ENCODE results near the gene SOX6. TPM values are rescaled to one million over a fixed set of nuclear protein-coding genes. Genes with fewer than 3 reads are reported as not detected.

SOX6 gene
- total and polyA plus RNA-seq, 2 of the 13 experiments (the other 11 are each of a cell fraction or from before 2014, with no cell fraction given), result 2.6 to 11.2 TPM

GRCh38 chr11:16356057-16356760 is at the start of gene SOX6 (continued):
- TF ChIP-seq SETDB1 (CRISPR knock-in tag; IDR thresholded peaks at IDR 0.05; ENCODE audit: borderline replicate concordance) (no peak), EEA1 (CRISPR knock-in tag; IDR thresholded peaks at IDR 0.05; ENCODE audit: borderline replicate concordance) (no peak), ZNF773 (CRISPR knock-in tag; IDR thresholded peaks at IDR 0.05; ENCODE audit: borderline replicate concordance) (no peak), ZNF562 (CRISPR knock-in tag; IDR thresholded peaks at IDR 0.05; ENCODE audit: borderline replicate concordance) (no peak), STAT6 (CRISPR knock-in tag; IDR thresholded peaks at IDR 0.05; ENCODE audit: borderline replicate concordance) (no peak), ATF1 (CRISPR knock-in tag; IDR thresholded peaks at IDR 0.05) (no peak), TAF1 (CRISPR knock-in tag; IDR thresholded peaks at IDR 0.05) (no peak), KLF6 (CRISPR knock-in tag; IDR thresholded peaks at IDR 0.05) (no peak), CENPX (CRISPR knock-in tag; IDR thresholded peaks at IDR 0.05) (no peak), ZNF546 (CRISPR knock-in tag; conservative IDR thresholded peaks at IDR 0.05) (no peak), ZNF674 (CRISPR knock-in tag; IDR thresholded peaks at IDR 0.05; ENCODE audit: low read depth) (no peak), ZNF747 (CRISPR knock-in tag; IDR thresholded peaks at IDR 0.05; ENCODE audit: borderline replicate concordance) (no peak), RBM22 (optimal IDR thresholded peaks at IDR 0.05; ENCODE audit: low read length) (no peak)
- TF ChIP-seq, protein P1, sequence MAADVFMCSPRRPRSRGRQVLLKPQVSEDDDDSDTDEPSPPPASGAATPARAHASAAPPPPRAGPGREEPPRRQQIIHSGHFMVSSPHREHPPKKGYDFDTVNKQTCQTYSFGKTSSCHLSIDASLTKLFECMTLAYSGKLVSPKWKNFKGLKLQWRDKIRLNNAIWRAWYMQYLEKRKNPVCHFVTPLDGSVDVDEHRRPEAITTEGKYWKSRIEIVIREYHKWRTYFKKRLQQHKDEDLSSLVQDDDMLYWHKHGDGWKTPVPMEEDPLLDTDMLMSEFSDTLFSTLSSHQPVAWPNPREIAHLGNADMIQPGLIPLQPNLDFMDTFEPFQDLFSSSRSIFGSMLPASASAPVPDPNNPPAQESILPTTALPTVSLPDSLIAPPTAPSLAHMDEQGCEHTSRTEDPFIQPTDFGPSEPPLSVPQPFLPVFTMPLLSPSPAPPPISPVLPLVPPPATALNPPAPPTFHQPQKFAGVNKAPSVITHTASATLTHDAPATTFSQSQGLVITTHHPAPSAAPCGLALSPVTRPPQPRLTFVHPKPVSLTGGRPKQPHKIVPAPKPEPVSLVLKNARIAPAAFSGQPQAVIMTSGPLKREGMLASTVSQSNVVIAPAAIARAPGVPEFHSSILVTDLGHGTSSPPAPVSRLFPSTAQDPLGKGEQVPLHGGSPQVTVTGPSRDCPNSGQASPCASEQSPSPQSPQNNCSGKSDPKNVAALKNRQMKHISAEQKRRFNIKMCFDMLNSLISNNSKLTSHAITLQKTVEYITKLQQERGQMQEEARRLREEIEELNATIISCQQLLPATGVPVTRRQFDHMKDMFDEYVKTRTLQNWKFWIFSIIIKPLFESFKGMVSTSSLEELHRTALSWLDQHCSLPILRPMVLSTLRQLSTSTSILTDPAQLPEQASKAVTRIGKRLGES (CRISPR knock-in tag; IDR thresholded peaks at IDR 0.05; ENCODE audit: borderline replicate concordance), result no peak
- TF ChIP-seq, protein P2, sequence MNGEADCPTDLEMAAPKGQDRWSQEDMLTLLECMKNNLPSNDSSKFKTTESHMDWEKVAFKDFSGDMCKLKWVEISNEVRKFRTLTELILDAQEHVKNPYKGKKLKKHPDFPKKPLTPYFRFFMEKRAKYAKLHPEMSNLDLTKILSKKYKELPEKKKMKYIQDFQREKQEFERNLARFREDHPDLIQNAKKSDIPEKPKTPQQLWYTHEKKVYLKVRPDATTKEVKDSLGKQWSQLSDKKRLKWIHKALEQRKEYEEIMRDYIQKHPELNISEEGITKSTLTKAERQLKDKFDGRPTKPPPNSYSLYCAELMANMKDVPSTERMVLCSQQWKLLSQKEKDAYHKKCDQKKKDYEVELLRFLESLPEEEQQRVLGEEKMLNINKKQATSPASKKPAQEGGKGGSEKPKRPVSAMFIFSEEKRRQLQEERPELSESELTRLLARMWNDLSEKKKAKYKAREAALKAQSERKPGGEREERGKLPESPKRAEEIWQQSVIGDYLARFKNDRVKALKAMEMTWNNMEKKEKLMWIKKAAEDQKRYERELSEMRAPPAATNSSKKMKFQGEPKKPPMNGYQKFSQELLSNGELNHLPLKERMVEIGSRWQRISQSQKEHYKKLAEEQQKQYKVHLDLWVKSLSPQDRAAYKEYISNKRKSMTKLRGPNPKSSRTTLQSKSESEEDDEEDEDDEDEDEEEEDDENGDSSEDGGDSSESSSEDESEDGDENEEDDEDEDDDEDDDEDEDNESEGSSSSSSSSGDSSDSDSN (CRISPR knock-in tag; IDR thresholded peaks at IDR 0.05), result no peak
- TF ChIP-seq, protein P3, sequence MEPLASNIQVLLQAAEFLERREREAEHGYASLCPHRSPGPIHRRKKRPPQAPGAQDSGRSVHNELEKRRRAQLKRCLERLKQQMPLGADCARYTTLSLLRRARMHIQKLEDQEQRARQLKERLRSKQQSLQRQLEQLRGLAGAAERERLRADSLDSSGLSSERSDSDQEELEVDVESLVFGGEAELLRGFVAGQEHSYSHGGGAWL (CRISPR knock-in tag; IDR thresholded peaks at IDR 0.05), result no peak
- TF ChIP-seq, protein P4, sequence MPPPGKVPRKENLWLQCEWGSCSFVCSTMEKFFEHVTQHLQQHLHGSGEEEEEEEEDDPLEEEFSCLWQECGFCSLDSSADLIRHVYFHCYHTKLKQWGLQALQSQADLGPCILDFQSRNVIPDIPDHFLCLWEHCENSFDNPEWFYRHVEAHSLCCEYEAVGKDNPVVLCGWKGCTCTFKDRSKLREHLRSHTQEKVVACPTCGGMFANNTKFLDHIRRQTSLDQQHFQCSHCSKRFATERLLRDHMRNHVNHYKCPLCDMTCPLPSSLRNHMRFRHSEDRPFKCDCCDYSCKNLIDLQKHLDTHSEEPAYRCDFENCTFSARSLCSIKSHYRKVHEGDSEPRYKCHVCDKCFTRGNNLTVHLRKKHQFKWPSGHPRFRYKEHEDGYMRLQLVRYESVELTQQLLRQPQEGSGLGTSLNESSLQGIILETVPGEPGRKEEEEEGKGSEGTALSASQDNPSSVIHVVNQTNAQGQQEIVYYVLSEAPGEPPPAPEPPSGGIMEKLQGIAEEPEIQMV (CRISPR knock-in tag; IDR thresholded peaks at IDR 0.05; ENCODE audit: low read depth), result no peak
- TF ChIP-seq, protein P5, sequence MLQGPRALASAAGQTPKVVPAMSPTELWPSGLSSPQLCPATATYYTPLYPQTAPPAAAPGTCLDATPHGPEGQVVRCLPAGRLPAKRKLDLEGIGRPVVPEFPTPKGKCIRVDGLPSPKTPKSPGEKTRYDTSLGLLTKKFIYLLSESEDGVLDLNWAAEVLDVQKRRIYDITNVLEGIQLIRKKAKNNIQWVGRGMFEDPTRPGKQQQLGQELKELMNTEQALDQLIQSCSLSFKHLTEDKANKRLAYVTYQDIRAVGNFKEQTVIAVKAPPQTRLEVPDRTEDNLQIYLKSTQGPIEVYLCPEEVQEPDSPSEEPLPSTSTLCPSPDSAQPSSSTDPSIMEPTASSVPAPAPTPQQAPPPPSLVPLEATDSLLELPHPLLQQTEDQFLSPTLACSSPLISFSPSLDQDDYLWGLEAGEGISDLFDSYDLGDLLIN (CRISPR knock-in tag; IDR thresholded peaks at IDR 0.05; ENCODE audit: borderline replicate concordance), result no peak
